Heart left ventricle (tissue), 13 donors: Measurements from ENCODE around the gene RFNG.

Experiments used
- POLR2A ChIP-seq, 2 donors: fragments of 450-650 bp; IDR thresholded peaks; one replicate each; pipeline ENCODE4 v1.6.1; 2017; ENCODE audit warnings: antibody characterized with exemption in 2 of 2, mild to moderate bottlenecking in 2 of 2, moderate library complexity in 2 of 2
- TF ChIP-seq, protein P1 (sequence below), 12 donors: fragments of 200-600 bp; sonication (generic) in 4 of 12; IDR thresholded peaks; one replicate each; pipeline versions ENCODE4 v1.5.0 to v1.8.0; 2018 to 2022; ENCODE audit warnings: antibody characterized with exemption in 12 of 12, mild to moderate bottlenecking in 5 of 12
- donor health status: ischemic (EF 13 %, LVEDD 7.1; RV severe dilation, severe dysfunction).
- donor health status: DM: no; HTN: yes; CAD: no.
- donor health status: DM: no; HTN: no; CAD: no.
- donor health status: ischemic (EF 25% LVEDD 6.9; RV normal size, moderate dysfunction).
- donor health status: ischemic (EF 25% LVEDD 5.7; RV mildly dilated, moderate dysfunction).
- donor health status: ischemic (EF 35%, LVEDD 5.7; RV mildly dilated, moderate dysfunction).
- donor health status: nonischemic (EF 11% LVEDD 7.7; RV severe dilation, severe dysfunction).
- donor health status: DM: yes; HTN: yes; CAD: no.
- donor health status: PGD.
- donor health status: ischemic (EF 29% LVEDD 5.4; RV normal size, mild dysfunction).
- donor health status: nonischemic (EF 23%, LVEDD 6.1; RV moderate dilation, normal function).

DNA sequence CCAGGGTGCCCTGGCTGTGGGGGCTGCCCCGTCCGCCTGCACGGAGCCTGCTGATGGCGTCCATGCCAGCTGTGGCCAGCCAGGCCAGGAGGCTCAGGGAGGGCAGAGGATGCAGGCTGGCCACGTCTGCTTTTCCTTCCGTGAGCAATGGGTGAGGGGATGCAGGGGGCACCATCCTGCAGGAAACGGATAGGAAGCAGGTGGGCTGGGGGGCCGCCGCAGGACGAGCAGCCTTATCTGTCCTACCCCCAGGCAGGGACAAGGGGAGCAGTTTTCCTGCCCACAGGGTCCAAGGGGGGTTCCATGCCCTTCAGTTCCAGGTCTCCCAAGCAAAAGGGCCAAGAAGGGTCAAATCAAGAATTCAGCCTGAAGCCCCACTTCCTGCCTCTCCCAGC, 7.2 kb upstream of the RFNG start:
- TF ChIP-seq, protein P1, sequence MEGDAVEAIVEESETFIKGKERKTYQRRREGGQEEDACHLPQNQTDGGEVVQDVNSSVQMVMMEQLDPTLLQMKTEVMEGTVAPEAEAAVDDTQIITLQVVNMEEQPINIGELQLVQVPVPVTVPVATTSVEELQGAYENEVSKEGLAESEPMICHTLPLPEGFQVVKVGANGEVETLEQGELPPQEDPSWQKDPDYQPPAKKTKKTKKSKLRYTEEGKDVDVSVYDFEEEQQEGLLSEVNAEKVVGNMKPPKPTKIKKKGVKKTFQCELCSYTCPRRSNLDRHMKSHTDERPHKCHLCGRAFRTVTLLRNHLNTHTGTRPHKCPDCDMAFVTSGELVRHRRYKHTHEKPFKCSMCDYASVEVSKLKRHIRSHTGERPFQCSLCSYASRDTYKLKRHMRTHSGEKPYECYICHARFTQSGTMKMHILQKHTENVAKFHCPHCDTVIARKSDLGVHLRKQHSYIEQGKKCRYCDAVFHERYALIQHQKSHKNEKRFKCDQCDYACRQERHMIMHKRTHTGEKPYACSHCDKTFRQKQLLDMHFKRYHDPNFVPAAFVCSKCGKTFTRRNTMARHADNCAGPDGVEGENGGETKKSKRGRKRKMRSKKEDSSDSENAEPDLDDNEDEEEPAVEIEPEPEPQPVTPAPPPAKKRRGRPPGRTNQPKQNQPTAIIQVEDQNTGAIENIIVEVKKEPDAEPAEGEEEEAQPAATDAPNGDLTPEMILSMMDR (IDR thresholded peaks at IDR 0.05): no peak
- TF ChIP-seq POLR2A (IDR thresholded peaks at IDR 0.05): no peak
